HEK293 (cell line): Measurements from ENCODE around the gene LAMA2.

Experiments used
- CTCF ChIP-seq: fragments of 450-650 bp; formaldehyde crosslinking; IDR thresholded peaks from 2 replicates; pipeline ENCODE4 v1.5.1; 2016; ENCODE audit warnings: missing biosample characterization, missing genetic modification characterization
- INSM2 ChIP-seq: fragments of 450-650 bp; formaldehyde crosslinking; IDR thresholded peaks from 2 replicates; pipeline ENCODE4 v1.5.1; 2016; ENCODE audit warnings: missing biosample characterization, missing genetic modification characterization
- PBX3 ChIP-seq: sonication (generic); formaldehyde crosslinking; IDR thresholded peaks from 2 replicates; pipeline ENCODE4 v1.8.1; 2022; ENCODE audit warnings: mild to moderate bottlenecking, moderate library complexity, missing genetic modification reagents
- REST ChIP-seq: fragments of 450-650 bp; formaldehyde crosslinking; IDR thresholded peaks from 2 replicates; pipeline ENCODE4 v1.5.1; 2016; ENCODE audit warnings: missing biosample characterization, missing genetic modification characterization
- SP2 ChIP-seq: fragments of 450-650 bp; formaldehyde crosslinking; IDR thresholded peaks from 2 replicates; pipeline ENCODE4 v1.5.1; 2016; ENCODE audit warnings: missing biosample characterization, missing genetic modification characterization
- ZBTB26 ChIP-seq: fragments of 450-650 bp; formaldehyde crosslinking; optimal IDR thresholded peaks from 2 replicates; pipeline ENCODE3; 2016; ENCODE audit warnings: missing biosample characterization, mild to moderate bottlenecking, missing genetic modification characterization
- ZBTB48 ChIP-seq: fragments of 450-650 bp; formaldehyde crosslinking; IDR thresholded peaks from 2 replicates; pipeline ENCODE4 v1.5.1; 2016; ENCODE audit warnings: missing biosample characterization, missing genetic modification characterization
- ZFP37 ChIP-seq: fragments of 450-650 bp; formaldehyde crosslinking; IDR thresholded peaks from 2 replicates; pipeline ENCODE4 v1.5.1; 2016; ENCODE audit warnings: missing biosample characterization, missing genetic modification characterization
- ZNF138 ChIP-seq: fragments of 450-650 bp; formaldehyde crosslinking; IDR thresholded peaks from 2 replicates; pipeline ENCODE4 v1.5.1; 2016; ENCODE audit warnings: missing biosample characterization, missing genetic modification characterization, borderline replicate concordance
- ZNF24 ChIP-seq: fragments of 450-650 bp; formaldehyde crosslinking; IDR thresholded peaks from 2 replicates; pipeline ENCODE4 v1.5.1; 2016; ENCODE audit warnings: missing biosample characterization, missing genetic modification characterization
- ZNF324 ChIP-seq: fragments of 450-650 bp; formaldehyde crosslinking; IDR thresholded peaks from 2 replicates; pipeline ENCODE4 v1.5.1; 2016; ENCODE audit warnings: missing biosample characterization, missing genetic modification characterization
- ZNF404 ChIP-seq: fragments of 450-650 bp; formaldehyde crosslinking; IDR thresholded peaks from 2 replicates; pipeline ENCODE4 v1.5.1; 2017; ENCODE audit warnings: missing biosample characterization, missing genetic modification characterization
- ZNF777 ChIP-seq: fragments of 450-650 bp; formaldehyde crosslinking; IDR thresholded peaks from 2 replicates; pipeline ENCODE4 v1.5.1; 2017; ENCODE audit warnings: missing biosample characterization, missing genetic modification characterization, borderline replicate concordance
- ZSCAN16 ChIP-seq: fragments of 450-650 bp; formaldehyde crosslinking; IDR thresholded peaks from 2 replicates; pipeline ENCODE4 v1.5.1; 2016; ENCODE audit warnings: missing biosample characterization, missing genetic modification characterization

- TF ChIP-seq ZNF24, result no peak
- TF ChIP-seq ZNF138 (tag by site-specific recombination), result no peak
- no peak for TF ChIP-seq SP2 (tag by site-specific recombination)
- TF ChIP-seq CTCF (tag by site-specific recombination), result no peak
- no peak for TF ChIP-seq ZNF324
- TF ChIP-seq ZBTB26 (tag by site-specific recombination), result no peak
- TF ChIP-seq ZNF404, result no peak
- no peak for TF ChIP-seq ZNF777 (tag by site-specific recombination)
- no peak for TF ChIP-seq REST (tag by site-specific recombination)
- TF ChIP-seq ZBTB48, result no peak
- TF ChIP-seq PBX3 (CRISPR knock-in tag), result no peak
- TF ChIP-seq INSM2 (tag by site-specific recombination), result no peak
- no peak for TF ChIP-seq ZSCAN16 (tag by site-specific recombination)
- no peak for TF ChIP-seq ZFP37 (tag by site-specific recombination)
These were observed 149.7 kb downstream of the LAMA2 start for GRCh38 chr6:129032602-129033001.
